CD4-positive, alpha-beta T cell (primary cell): ENCODE results near the gene CABP4. TPM values are rescaled to one million over a fixed set of nuclear protein-coding genes. Genes with fewer than 3 reads are reported as not detected.
"Not testable (repeated sequence)": the region's sequence is repeated elsewhere in the genome, so short reads cannot be mapped to it uniquely, and the experiment has no call there.

Source experiments
- ATAC-seq: fragments of 200-7000 bp; cut with Tn5 transposase; one replicate; pipeline ENCODE4 v1.10.0; 2022; ENCODE audit warnings: mild to moderate bottlenecking; ENCODE audit not compliant: poor library complexity
- CTCF ChIA-PET: fragments of 350-600 bp; sonication (Branson Sonifier 250); formaldehyde crosslinking; loops from one replicate; lab custom pipeline; 2021; ENCODE audit warnings: antibody characterized with exemption, inconsistent platforms; lab: Charles Lee
- POLR2A ChIA-PET: fragments of 350-600 bp; sonication (Branson Sonifier 250); formaldehyde crosslinking; loops from one replicate; lab custom pipeline; 2021; ENCODE audit warnings: antibody characterized with exemption, inconsistent platforms; lab: Charles Lee
- DNase-seq, 14 experiments: peaks; one replicate each; pipeline ENCODE4 v3.0.0-alpha.2; 2013 to 2020; ENCODE audit warnings: mixed read lengths in 2 of 14
- H3K27ac ChIP-seq, 2 donors: one replicate each; pipeline versions ENCODE4 v1.5.1 to v1.7.0; 2013; ENCODE audit warnings: low read length in 2 of 2, low read depth in 1 of 2, mild to moderate bottlenecking in 1 of 2
- H3K27me3 ChIP-seq, 2 experiments: 1 replicate in 1 of 2; 2 replicates in 1 of 2; pipeline versions ENCODE4 v1.6.1 to v1.7.0; 2013; ENCODE audit warnings: low read length in 2 of 2, control low read depth in 1 of 2, mild to moderate bottlenecking in 1 of 2, moderate library complexity in 1 of 2; ENCODE audit not compliant: insufficient read depth in 2 of 2, control insufficient read depth in 1 of 2
- H3K36me3 ChIP-seq: one replicate; pipeline ENCODE4 v1.6.1; 2013; ENCODE audit warnings: low read length, control low read depth; ENCODE audit not compliant: insufficient read depth
- H3K4me1 ChIP-seq: one replicate; pipeline ENCODE4 v1.6.1; 2013; ENCODE audit warnings: low read length, control low read depth; ENCODE audit not compliant: insufficient read depth
- H3K4me3 ChIP-seq: one replicate; pipeline ENCODE4 v1.5.1; 2013; ENCODE audit warnings: mild to moderate bottlenecking, low read length, moderate library complexity
- H3K9me3 ChIP-seq, 2 experiments: 1 replicate in 1 of 2; 2 replicates in 1 of 2; pipeline versions ENCODE4 v1.6.1 to v1.7.0; 2013; ENCODE audit warnings: low read length in 2 of 2, mild to moderate bottlenecking in 2 of 2, control low read depth in 1 of 2, moderate library complexity in 1 of 2; ENCODE audit not compliant: control insufficient read depth in 1 of 2, insufficient read depth in 1 of 2
- H3K27ac Mint-ChIP-seq: one replicate; pipeline ENCODE4 v1.8.0; 2020; ENCODE audit warnings: mixed read lengths
- H3K27me3 Mint-ChIP-seq: one replicate; pipeline ENCODE4 v1.8.0; 2021; ENCODE audit warnings: mixed read lengths
- H3K36me3 Mint-ChIP-seq: one replicate; pipeline ENCODE4 v1.8.0; 2021; ENCODE audit warnings: low read depth, mixed read lengths
- H3K4me1 Mint-ChIP-seq: one replicate; pipeline ENCODE4 v1.8.0; 2021; ENCODE audit warnings: low read depth, mixed read lengths
- H3K4me3 Mint-ChIP-seq: one replicate; pipeline ENCODE4 v1.8.0; 2020; ENCODE audit warnings: mild to moderate bottlenecking, mixed read lengths
- H3K9me3 Mint-ChIP-seq: one replicate; pipeline ENCODE4 v1.8.0; 2020; ENCODE audit warnings: mixed read lengths
- intact Hi-C, 2 experiments: fragments of 100-400 bp; cut with DNase I in 1 of 2; cut with micrococcal nuclease in 1 of 2; formaldehyde crosslinking; loops; one replicate each; pipeline versions ENCODE4 v1.15.1 to v1.9.0; 2023 to 2025; cut with DNase I, micrococcal nuclease
- total RNA-seq, 174 experiments: library from RNA in 2 of 174; stranded (reverse) in 2 of 174; gene quantifications; one replicate each; pipeline ENCODE4 v1.2.3 and lab custom pipeline; 2021 to 2026
- TF ChIP-seq, protein P1 (sequence below): fragments of 200-600 bp; IDR thresholded peaks from one replicate; pipeline ENCODE4 v1.8.0; 2022; ENCODE audit warnings: antibody characterized with exemption, mild to moderate bottlenecking

CABP4 gene
- total RNA-seq, 2 experiments from 2014 or later, result 7.5 to 8.5 TPM

DNA sequence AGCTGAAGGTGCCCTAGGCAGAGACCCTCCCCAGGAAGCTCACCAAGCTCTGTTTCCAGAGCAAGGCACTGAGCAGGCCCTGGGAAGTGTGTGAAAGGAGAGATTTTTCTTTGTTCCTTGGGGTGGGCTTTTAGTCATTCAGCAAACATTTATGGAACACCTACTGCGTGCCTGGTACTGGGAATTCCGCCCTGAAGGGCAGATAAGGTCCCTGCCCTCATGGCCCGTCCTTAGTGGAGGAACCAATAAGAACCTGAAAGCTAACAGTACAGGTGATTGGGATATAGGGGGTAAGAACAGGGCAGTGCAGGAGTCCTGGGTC, 10.0 kb downstream of the CABP4 start:
- Mint-ChIP-seq H3K27me3 (no peaks in the 10 kb centered on the region), H3K4me3 (peak overlapping the region; percentile 89), H3K36me3 (no peaks in the 10 kb centered on the region), H3K9me3 (no peaks in the 10 kb centered on the region), H3K4me1 (peaks cover 44% of the 10 kb centered on the region), H3K27ac (peak overlapping the region; percentile 93)
- Histone ChIP-seq H3K4me1 (peaks cover 61% of the 10 kb centered on the region), H3K27ac (peak overlapping the region; percentile 87 to 89), H3K36me3 (peaks cover 6% of the 10 kb centered on the region), H3K27me3 (no peaks in the 10 kb centered on the region), H3K4me3 (peak overlapping the region; percentile 81), H3K9me3 (no peaks in the 10 kb centered on the region)
- ChIA-PET POLR2A (interaction anchor here (0.7 to 8.5 kb wide), 16 partner anchors 14 to 193 kb away, joined by 3 to 131 read pairs (median 8); partner anchors contain the start of genes AIP, CORO1B, POLD4 and PPP1CA), CTCF (interaction anchor here (0.7 to 1.1 kb wide), 3 partner anchors 18 to 68 kb away, joined by 3 to 4 read pairs (median 4); partner anchors contain the start of gene AIP)
- no peak for DNase-seq
- peak; percentile 6 for ATAC-seq
- TF ChIP-seq, protein P1, sequence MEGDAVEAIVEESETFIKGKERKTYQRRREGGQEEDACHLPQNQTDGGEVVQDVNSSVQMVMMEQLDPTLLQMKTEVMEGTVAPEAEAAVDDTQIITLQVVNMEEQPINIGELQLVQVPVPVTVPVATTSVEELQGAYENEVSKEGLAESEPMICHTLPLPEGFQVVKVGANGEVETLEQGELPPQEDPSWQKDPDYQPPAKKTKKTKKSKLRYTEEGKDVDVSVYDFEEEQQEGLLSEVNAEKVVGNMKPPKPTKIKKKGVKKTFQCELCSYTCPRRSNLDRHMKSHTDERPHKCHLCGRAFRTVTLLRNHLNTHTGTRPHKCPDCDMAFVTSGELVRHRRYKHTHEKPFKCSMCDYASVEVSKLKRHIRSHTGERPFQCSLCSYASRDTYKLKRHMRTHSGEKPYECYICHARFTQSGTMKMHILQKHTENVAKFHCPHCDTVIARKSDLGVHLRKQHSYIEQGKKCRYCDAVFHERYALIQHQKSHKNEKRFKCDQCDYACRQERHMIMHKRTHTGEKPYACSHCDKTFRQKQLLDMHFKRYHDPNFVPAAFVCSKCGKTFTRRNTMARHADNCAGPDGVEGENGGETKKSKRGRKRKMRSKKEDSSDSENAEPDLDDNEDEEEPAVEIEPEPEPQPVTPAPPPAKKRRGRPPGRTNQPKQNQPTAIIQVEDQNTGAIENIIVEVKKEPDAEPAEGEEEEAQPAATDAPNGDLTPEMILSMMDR, result no peak
- intact Hi-C loops, result loop anchor here (2.0 to 5.0 kb wide), 2 partner anchors 18 to 48 kb away; partner anchors contain the start of gene CARNS1 (in 1 of the 2)

DNA sequence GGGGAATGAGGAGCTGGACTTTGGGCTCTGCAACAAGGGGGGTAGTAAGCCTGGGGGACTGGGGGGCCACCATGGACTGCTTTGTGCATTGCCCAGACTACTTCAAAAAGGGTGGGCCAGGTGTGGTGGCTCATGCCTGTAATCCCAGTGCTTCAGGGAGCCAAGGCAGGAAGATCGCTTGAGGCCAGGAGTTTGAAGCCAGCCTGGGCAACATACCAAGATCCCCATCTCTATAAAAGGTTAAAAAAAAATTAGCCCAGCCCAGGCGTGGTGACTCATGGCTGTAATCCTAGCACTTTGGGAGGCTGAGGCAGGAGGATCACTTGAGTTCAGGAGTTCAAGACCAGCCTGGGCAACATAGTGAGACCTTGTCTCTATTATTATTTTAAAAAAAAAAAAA, 10.4 kb downstream of the CABP4 start:
- H3K4me3 Mint-ChIP-seq, result peak overlapping the region; percentile 89
- peak in 1 of 14 experiments; percentile 25 for DNase-seq
- not testable (repeated sequence) for H3K36me3 Mint-ChIP-seq, H3K27me3 Mint-ChIP-seq, H3K36me3 ChIP-seq, H3K27me3 ChIP-seq, H3K9me3 ChIP-seq, H3K9me3 Mint-ChIP-seq, ATAC-seq
- ChIA-PET POLR2A (interaction anchor here (0.7 to 8.5 kb wide), 16 partner anchors 13 to 194 kb away, joined by 3 to 131 read pairs (median 8); partner anchors contain the start of genes AIP, CORO1B, PPP1CA and PTPRCAP), CTCF (interaction anchor here (0.7 to 1.6 kb wide), 4 partner anchors 17 to 83 kb away, joined by 3 to 6 read pairs (median 4); partner anchors contain the start of gene AIP)
- peaks cover 61% of the 10 kb centered on the region for H3K4me1 ChIP-seq
- intact Hi-C loops, result loop anchor here (2.0 to 5.0 kb wide), 2 partner anchors 19 to 48 kb away; partner anchors contain the start of gene CARNS1 (in 1 of the 2)
- peak overlapping the region; percentile 87 to 89 for H3K27ac ChIP-seq
- peaks cover 43% of the 10 kb centered on the region for H3K4me1 Mint-ChIP-seq
- H3K27ac Mint-ChIP-seq, result peak overlapping the region; percentile 93
- H3K4me3 ChIP-seq, result peak overlapping the region; percentile 81

DNA sequence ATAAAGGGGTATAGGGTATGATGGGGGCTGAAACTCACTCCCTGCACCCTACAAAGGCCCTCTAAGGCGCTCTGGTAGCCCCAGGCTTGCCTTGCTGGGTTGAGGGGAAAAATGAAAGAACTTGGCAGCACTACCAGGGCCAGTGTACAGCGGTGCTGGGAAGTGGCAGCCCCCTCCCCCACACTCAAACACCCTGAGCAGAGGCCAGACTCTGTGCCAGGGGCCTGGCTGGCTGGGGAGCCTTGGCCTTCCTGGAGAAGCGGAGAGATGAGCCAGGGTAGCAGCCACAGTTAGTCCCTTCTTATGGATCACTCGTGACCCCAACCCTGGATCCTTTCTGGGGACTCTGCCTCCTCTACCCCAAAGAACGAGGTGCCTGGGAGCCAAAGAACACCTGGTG, 11.2 kb downstream of the CABP4 start:
- POLR2A ChIA-PET, result interaction anchor here (0.7 to 8.5 kb wide), 11 partner anchors 13 to 195 kb away, joined by 3 to 131 read pairs (median 10); partner anchors contain the start of genes AIP, CORO1B, PPP1CA and PTPRCAP
- H3K36me3 ChIP-seq, result peaks cover 6% of the 10 kb centered on the region
- peak overlapping the region; percentile 88 for H3K27ac Mint-ChIP-seq
- ATAC-seq (no peak), DNase-seq (peak in 1 of 14 experiments; percentile 17)
- intact Hi-C loops, result loop anchor here in 1 of 2 experiments (5.0 kb wide), 1 partner anchor 49 kb away; the partner anchor contains the start of gene CARNS1
- no peak overlapping the region for H3K4me3 ChIP-seq
- H3K4me3 Mint-ChIP-seq, result peak overlapping the region; percentile 54
- H3K4me1 Mint-ChIP-seq, result peaks cover 43% of the 10 kb centered on the region
- H3K9me3 ChIP-seq, result no peaks in the 10 kb centered on the region
- H3K36me3 Mint-ChIP-seq, result no peaks in the 10 kb centered on the region
- no peaks in the 10 kb centered on the region for H3K27me3 Mint-ChIP-seq
- peaks cover 61% of the 10 kb centered on the region for H3K4me1 ChIP-seq
- peak overlapping the region; percentile 5 to 17 for H3K27ac ChIP-seq
- H3K9me3 Mint-ChIP-seq, result no peaks in the 10 kb centered on the region
- TF ChIP-seq, protein P1, result no peak
- CTCF ChIA-PET, result interaction anchor here (1.6 kb wide), 1 partner anchor 84 kb away, joined by 6 read pairs; no protein-coding TSS in a partner anchor
- no peaks in the 10 kb centered on the region for H3K27me3 ChIP-seq
